Kidney glomerular epithelial cell (primary cell): ENCODE data around the gene BTG1.
"Not testable (repeated sequence)": the region's sequence is repeated elsewhere in the genome, so short reads cannot be mapped to it uniquely, and the experiment has no call there.

Experiments
- DNase-seq: peaks from one replicate; lab custom pipeline; 2025; lab: John Stamatoyannopoulos, UW

The BTG1 gene

GRCh38 chr12:92098594-92099380, 46.9 kb downstream of the BTG1 start:
- peak; percentile 79 for DNase-seq

GRCh38 chr12:92096346-92097136, 49.1 kb downstream of the BTG1 start:
- no peak for DNase-seq

GRCh38 chr12:92094751-92095161, 50.9 kb downstream of the BTG1 start:
- DNase-seq: peak; percentile 22

- not testable (repeated sequence) for DNase-seq
Observed at GRCh38 chr12:92094301-92094700, 51.3 kb downstream of the BTG1 start.
